Gastrocnemius medialis (tissue), 4 donors: ENCODE data around the gene CDKN2AIP. TPM values are rescaled to one million over a fixed set of nuclear protein-coding genes. Genes with fewer than 3 reads are reported as not detected.
"Not testable (repeated sequence)": the region's sequence is repeated elsewhere in the genome, so short reads cannot be mapped to it uniquely, and the experiment has no call there.

Source experiments
- ATAC-seq, 2 donors: fragments of 150-250 bp; one replicate each; pipeline ENCODE4 v1.9.1; 2016
- DNase-seq, 2 donors: peaks; one replicate each; pipeline ENCODE4 v3.0.0-alpha.2; 2019
- H3K27ac ChIP-seq, 4 donors: fragments of 200-600 bp; sonication (generic); 1 replicate in 1 of 4; 2 replicates in 3 of 4; pipeline ENCODE4 v1.5.1; 2016 to 2018; ENCODE audit warnings: mild to moderate bottlenecking in 2 of 4, moderate library complexity in 1 of 4
- H3K27me3 ChIP-seq, 3 donors: fragments of 200-600 bp; sonication (generic) in 2 of 3; 1 replicate in 1 of 3; 2 replicates in 2 of 3; pipeline versions ENCODE4 v1.5.1 to v1.6.0; 2016 to 2019; ENCODE audit warnings: mild to moderate bottlenecking in 1 of 3, moderate library complexity in 1 of 3
- H3K36me3 ChIP-seq, 2 donors: fragments of 200-600 bp; sonication (generic) in 1 of 2; one replicate each; pipeline ENCODE4 v1.5.1; 2017 to 2018
- H3K4me1 ChIP-seq, 2 donors: fragments of 200-600 bp; sonication (generic) in 1 of 2; one replicate each; pipeline ENCODE4 v1.5.1; 2016 to 2017; ENCODE audit warnings: mild to moderate bottlenecking in 2 of 2
- H3K4me3 ChIP-seq, 4 donors: fragments of 200-600 bp; sonication (generic) in 3 of 4; 1 replicate in 1 of 4; 2 replicates in 3 of 4; pipeline ENCODE4 v1.5.1; 2016 to 2019; ENCODE audit warnings: mild to moderate bottlenecking in 2 of 4
- H3K9me3 ChIP-seq, 3 donors: fragments of 200-600 bp; sonication (generic) in 2 of 3; 1 replicate in 1 of 3; 2 replicates in 2 of 3; pipeline ENCODE4 v1.5.1; 2016 to 2019
- CTCF ChIP-seq, 5 experiments: fragments of 450-650 bp in 3 of 5; fragments of 200-600 bp in 2 of 5; sonication (generic) in 2 of 5; IDR thresholded peaks in 4 of 5; conservative IDR thresholded peaks in 1 of 5; 1 replicate in 4 of 5; 2 replicates in 1 of 5; pipeline ENCODE4 v1.5.1; 2016 to 2019; ENCODE audit warnings: antibody characterized with exemption in 5 of 5, mild to moderate bottlenecking in 3 of 5, moderate library complexity in 3 of 5
- POLR2A ChIP-seq, 2 donors: fragments of 450-650 bp; IDR thresholded peaks; one replicate each; pipeline ENCODE4 v1.6.1; 2017; ENCODE audit warnings: antibody characterized with exemption in 2 of 2, mild to moderate bottlenecking in 2 of 2, moderate library complexity in 2 of 2
- in situ Hi-C, 4 donors: fragments of 200-750 bp; cut with MboI; loops; one replicate each; pipeline versions ENCODE4 v1.15.0 to v1.8.0; 2017; ENCODE audit warnings: low sequenced_read_pairs in 4 of 4
- intact Hi-C: fragments of 100-400 bp; cut with DNase I; formaldehyde crosslinking; loops from one replicate; pipeline ENCODE4 v1.15.1; 2023; ENCODE audit warnings: low total_unique reads
- total RNA-seq, 4 donors: library from RNA; depleted of rRNA; stranded (reverse); fragments of >200 nt; gene quantifications; one replicate each; pipeline versions ENCODE4 v1.1.0 to v1.2.3, GENCODE V29; 2016

CDKN2AIP gene
- total RNA-seq, 4 donors from 2014 or later = 9.2 to 17.3 (median 12.2) TPM

GRCh38 chr4:183455431-183456195 lies 11.2 kb downstream of the CDKN2AIP start:
- intact Hi-C loops = no loop called here
- Histone ChIP-seq H3K9me3 (no peaks in the 10 kb centered on the region), H3K27ac (no peak overlapping the region), H3K4me3 (no peak overlapping the region), H3K36me3 (peaks cover 0 to 32% of the 10 kb centered on the region in 2 donors), H3K4me1 (no peaks in the 10 kb centered on the region), H3K27me3 (no peaks in the 10 kb centered on the region)
- ATAC-seq (no peak), DNase-seq (no peak)
- TF ChIP-seq CTCF (IDR thresholded peaks at IDR 0.05 in 4 of 5, conservative IDR thresholded peaks at IDR 0.05 in 1 of 5) = no peak
- no peak for TF ChIP-seq POLR2A (IDR thresholded peaks at IDR 0.05)
- in situ Hi-C loops = no loop called here

- ATAC-seq (no peak), DNase-seq (no peak)
- TF ChIP-seq CTCF (IDR thresholded peaks at IDR 0.05 in 4 of 5, conservative IDR thresholded peaks at IDR 0.05 in 1 of 5) (no peak), POLR2A (IDR thresholded peaks at IDR 0.05) (no peak)
- Histone ChIP-seq H3K9me3 (no peaks in the 10 kb centered on the region), H3K27ac (no peak overlapping the region), H3K27me3 (no peaks in the 10 kb centered on the region), H3K36me3 (peaks cover 0 to 15% of the 10 kb centered on the region in 2 donors), H3K4me1 (no peaks in the 10 kb centered on the region), H3K4me3 (no peak overlapping the region)
- intact Hi-C loops = no loop called here
- in situ Hi-C loops = no loop called here
Observed at GRCh38 chr4:183458005-183458404, 13.6 kb downstream of the CDKN2AIP start.

GRCh38 chr4:183463903-183464619 lies 19.6 kb downstream of the CDKN2AIP start:
- H3K27ac ChIP-seq, H3K9me3 ChIP-seq, in situ Hi-C loops, ATAC-seq, H3K27me3 ChIP-seq, intact Hi-C loops, H3K4me1 ChIP-seq, H3K36me3 ChIP-seq, H3K4me3 ChIP-seq, DNase-seq: not testable (repeated sequence)

- H3K36me3 ChIP-seq, H3K9me3 ChIP-seq, DNase-seq, H3K27me3 ChIP-seq, H3K4me3 ChIP-seq, H3K4me1 ChIP-seq, in situ Hi-C loops, ATAC-seq, H3K27ac ChIP-seq, intact Hi-C loops: not testable (repeated sequence)
Observed at GRCh38 chr4:183465879-183466278, 21.4 kb downstream of the CDKN2AIP start.

- Histone ChIP-seq H3K4me3 (no peak overlapping the region), H3K4me1 (peaks cover 0 to 2% of the 10 kb centered on the region in 2 donors), H3K36me3 (no peaks in the 10 kb centered on the region), H3K27me3 (no peaks in the 10 kb centered on the region), H3K9me3 (no peaks in the 10 kb centered on the region), H3K27ac (no peak overlapping the region)
- no peak for ATAC-seq
- DNase-seq = no peak
- in situ Hi-C loops = no loop called here
- intact Hi-C loops = no loop called here
- TF ChIP-seq CTCF (IDR thresholded peaks at IDR 0.05 in 4 of 5, conservative IDR thresholded peaks at IDR 0.05 in 1 of 5) (no peak), POLR2A (IDR thresholded peaks at IDR 0.05) (no peak)
Observed at GRCh38 chr4:183467246-183467645, 22.8 kb downstream of the CDKN2AIP start.
